HG03571 (cell line): ENCODE data around the gene ZYX.
"Not testable (repeated sequence)": the region's sequence is repeated elsewhere in the genome, so short reads cannot be mapped to it uniquely, and the experiment has no call there.

Source experiments
- ATAC-seq: cut with Tn5 transposase; IDR thresholded peaks from one replicate; pipeline ENCODE4 v1.9.1; 2021; ENCODE audit not compliant: unreplicated experiment

ZYX gene

DNA sequence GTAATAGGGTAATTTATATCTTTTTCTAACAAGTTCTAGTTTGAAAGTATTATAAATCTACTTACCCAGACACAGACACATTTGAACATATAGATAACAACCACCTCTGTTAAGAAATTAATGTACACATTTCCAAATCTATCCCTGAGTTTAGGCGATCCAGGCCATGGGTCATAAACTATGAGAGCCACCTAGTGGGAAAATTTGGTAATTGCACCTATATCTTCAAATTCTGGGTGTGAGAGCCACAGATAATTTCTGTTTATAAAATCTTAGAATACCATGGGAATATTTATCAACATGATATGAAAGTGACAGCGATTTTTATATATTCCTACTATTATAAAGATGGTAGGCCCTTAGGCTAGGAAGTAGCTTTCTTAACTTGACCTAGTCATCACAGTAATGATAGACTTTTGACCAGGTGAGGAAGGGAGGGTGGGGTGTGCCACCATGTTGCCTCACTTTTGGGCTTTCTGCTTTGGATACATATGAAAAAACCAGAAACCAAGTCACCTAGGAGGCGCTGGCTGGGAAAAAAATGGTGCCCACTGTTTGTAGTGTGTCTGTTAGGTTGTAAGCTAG is 35.5 kb downstream of the ZYX start:
- ATAC-seq = peak; percentile 68

GRCh38 chr7:143417734-143418383 is 36.7 kb downstream of the ZYX start:
- ATAC-seq = no peak

DNA sequence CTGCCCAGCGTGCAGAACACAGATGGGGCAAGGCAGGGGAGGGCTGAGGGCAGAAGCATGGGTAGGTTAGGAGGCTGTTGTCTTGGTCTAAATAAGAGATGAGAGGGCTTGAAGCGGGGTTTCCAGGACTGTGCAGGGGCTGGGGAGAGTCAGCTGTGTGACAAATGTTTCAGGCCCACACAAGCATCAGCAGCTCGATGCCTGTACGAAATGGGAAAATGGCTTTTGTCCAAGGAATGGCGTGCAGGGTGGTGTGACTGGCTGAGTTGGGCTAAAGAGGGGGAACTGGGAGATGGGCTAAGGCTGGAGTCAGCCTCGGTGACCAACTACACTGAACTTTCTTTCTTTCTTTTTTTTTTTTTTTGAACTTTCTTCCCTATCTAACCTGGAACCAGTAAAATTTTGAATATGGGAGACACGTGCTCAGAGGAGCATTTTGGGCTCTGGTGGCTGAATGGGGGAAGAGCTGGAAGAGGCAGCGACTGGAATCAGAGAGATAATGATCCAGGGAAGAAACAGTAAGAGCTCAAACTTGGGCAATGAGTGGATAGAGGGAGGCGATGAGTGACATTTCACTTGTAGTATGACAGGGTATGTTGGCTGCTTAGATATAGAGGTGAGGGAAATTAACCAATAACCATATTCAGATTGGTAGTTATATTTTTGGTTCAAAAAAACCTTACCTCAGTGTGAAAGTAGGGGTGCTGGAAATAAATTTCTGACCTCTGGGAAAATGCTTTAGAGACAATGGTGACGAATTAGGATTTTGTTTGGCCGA is 37.7 kb downstream of the ZYX start:
- ATAC-seq = no peak

GRCh38 chr7:143419880-143420279 is 38.7 kb downstream of the ZYX start:
- ATAC-seq = no peak

GRCh38 chr7:143420624-143421023 is 39.5 kb downstream of the ZYX start:
- ATAC-seq = not testable (repeated sequence)

DNA sequence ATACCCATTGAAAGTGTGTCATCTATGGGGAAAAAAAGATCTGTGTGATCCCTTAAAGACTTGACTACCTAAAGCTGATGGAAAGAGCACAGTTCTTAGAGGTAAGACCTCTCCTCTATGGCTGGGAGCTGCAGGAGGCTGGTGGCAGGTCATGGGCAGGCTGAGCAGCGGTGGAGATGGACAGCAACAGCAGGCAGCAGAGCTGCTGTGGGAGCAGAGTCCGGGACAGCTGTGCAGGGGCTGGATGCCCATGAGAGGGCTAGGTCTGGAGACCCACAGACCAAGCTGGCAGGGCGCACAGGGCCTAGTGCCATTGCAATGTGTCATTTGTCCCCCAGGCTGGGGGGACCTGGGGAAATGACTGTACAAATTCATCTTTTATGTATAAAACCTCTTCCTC is 40.9 kb downstream of the ZYX start:
- ATAC-seq = no peak

GRCh38 chr7:143424476-143424875 is 43.3 kb downstream of the ZYX start:
- not testable (repeated sequence) for ATAC-seq

- no peak for ATAC-seq
Observed at GRCh38 chr7:143426479-143427142, 45.5 kb downstream of the ZYX start.

DNA sequence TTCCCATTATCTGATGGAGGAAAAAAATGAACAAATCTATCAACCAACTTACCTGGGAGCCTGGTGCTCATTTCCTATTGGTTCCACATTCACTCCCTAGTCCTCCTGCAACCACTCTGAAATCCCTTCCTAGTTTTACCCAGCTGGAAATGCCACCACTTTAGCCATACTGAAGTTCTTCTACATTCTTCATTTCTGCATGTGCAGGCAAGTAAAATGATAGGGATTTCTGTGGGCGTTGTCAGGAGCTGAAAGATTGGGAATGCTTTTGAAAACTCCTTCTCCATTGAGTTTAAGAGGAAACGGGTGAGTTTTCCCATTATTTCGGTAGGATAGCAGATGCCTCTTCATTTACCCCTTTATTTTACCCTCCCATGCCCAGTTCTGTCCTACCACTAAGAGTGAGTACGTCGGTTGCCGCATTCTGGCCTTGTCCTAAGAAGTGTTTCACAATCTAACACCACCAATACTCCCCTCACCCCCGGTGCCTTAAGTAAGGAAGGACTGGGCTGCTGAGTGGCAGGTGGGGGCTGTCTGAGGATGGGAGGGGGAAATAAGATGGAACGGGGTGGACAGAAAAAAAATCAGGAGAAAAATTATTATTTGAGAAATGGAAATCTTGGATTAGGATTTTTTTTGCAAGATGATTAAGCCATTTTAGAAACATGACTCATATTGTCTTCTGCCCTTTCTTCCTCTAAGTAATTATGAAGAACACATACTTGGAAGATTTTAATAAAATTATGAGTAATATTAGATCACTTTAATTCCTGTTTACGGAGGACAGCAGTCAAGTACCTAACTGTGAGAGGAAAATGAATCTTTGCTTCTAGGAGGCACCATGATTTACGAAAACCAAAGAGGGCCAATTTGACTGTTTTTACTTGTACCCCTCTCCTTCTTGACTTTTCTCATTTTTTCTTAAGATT is 48.9 kb downstream of the ZYX start:
- no peak for ATAC-seq

GRCh38 chr7:143431109-143431508 is 50.0 kb downstream of the ZYX start:
- no peak for ATAC-seq

DNA sequence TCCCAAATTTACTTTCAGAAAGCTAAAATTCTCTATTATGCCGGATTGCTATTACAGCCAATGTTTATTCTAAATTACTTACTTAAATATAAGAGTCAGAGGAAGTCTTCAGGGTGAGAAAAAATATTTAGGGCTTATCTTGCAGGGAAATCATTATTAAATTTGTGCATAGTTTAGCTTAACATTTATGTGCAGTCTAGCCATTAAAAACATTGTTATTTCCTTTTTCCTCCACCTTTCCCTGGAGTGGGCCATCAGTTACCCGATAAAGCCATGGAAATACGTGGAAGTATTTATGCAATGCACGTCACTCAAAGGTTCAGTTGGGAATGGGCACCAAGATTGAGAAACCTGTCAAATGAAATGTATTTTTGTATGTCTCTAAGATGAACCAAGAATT is 52.6 kb downstream of the ZYX start:
- ATAC-seq = no peak

DNA sequence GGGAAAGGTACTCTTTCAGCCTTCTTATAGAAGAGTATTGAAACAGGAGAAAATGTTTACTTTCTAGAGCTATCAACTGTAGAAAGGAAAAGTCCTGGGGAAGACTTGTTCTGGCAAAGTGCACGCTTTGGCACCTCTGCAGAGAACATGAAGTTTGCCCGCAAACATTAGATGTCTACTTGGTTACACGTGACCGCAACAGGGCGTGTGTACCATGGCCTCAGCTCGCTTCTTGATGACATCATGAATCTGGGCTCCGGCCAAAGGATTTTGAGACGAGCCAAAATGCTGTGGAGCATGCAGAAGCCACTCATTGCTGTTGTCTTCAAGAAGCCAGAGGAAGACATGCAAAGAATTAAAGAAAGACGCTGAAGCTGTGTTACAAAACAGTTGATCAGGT is 53.5 kb downstream of the ZYX start:
- no peak for ATAC-seq

- no peak for ATAC-seq
Observed at GRCh38 chr7:143435266-143435665, 54.1 kb downstream of the ZYX start.

GRCh38 chr7:143436325-143436946 is 55.3 kb downstream of the ZYX start:
- peak; percentile 82 for ATAC-seq

- ATAC-seq = peak; percentile 38
Observed at GRCh38 chr7:143437578-143437977, 56.4 kb downstream of the ZYX start.

GRCh38 chr7:143439866-143440265 is 58.7 kb downstream of the ZYX start:
- no peak for ATAC-seq
